HFFc6 (cell line): ENCODE results near the gene SLC24A4. TPM values are rescaled to one million over a fixed set of nuclear protein-coding genes. Genes with fewer than 3 reads are reported as not detected.

Experiments
- DNase-seq: peaks from one replicate; pipeline ENCODE4 v3.0.0-alpha.2; 2018
- H3K27ac Mint-ChIP-seq: 2 replicates; pipeline ENCODE4 v1.8.0; 2020; ENCODE audit warnings: mild to moderate bottlenecking, mixed read lengths
- H3K27me3 Mint-ChIP-seq: 2 replicates; pipeline ENCODE4 v1.8.0; 2021; ENCODE audit warnings: mild to moderate bottlenecking, moderate library complexity, mixed read lengths; ENCODE audit not compliant: insufficient read depth
- H3K36me3 Mint-ChIP-seq: 2 replicates; pipeline ENCODE4 v1.8.0; 2021; ENCODE audit warnings: low read depth, mixed read lengths
- H3K4me1 Mint-ChIP-seq: 2 replicates; pipeline ENCODE4 v1.8.0; 2020; ENCODE audit warnings: low read depth, mixed read lengths
- H3K4me3 Mint-ChIP-seq: 2 replicates; pipeline ENCODE4 v1.8.0; 2020; ENCODE audit warnings: mild to moderate bottlenecking, moderate library complexity, mixed read lengths
- H3K9me3 Mint-ChIP-seq: 2 replicates; pipeline ENCODE4 v1.8.0; 2020; ENCODE audit warnings: mild to moderate bottlenecking, mixed read lengths
- total RNA-seq, 6 experiments: library from RNA; stranded (reverse); fragmentation: NEBNext Ultra II Directional; extraction: Animal tissue kit (Norgen Biotek cat#: 25700); gene quantifications; 2 replicates in 1 of 6; 3 replicates in 5 of 6; pipeline ENCODE4 v1.2.3, GENCODE V29; 2021
- TF ChIP-seq, protein P1 (sequence below): fragments of 200-600 bp; sonication (generic); IDR thresholded peaks from 2 replicates; pipeline ENCODE4 v1.5.0; 2021; ENCODE audit warnings: antibody characterized with exemption, mild to moderate bottlenecking

SLC24A4 gene
- total RNA-seq, 6 experiments from 2014 or later, result not detected

DNA sequence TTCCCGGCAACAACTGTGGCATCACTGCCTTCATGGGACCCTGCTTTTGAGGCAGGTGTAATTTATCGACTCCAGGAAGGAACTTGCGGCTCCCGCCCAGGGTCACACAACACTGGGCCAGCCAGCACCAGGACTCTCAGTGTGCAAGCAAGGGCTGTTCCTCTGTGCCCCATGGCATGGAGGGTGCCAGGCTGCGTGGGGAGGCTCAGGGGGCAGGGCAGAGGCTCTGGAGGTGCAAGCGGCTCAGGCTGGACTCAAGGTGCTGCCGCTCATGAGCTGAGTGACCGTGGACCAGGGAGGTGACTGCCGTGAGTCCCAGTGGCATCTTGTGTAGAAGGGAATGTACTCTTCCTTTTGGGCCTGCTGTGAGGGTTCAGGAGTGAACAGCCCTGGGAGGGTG is 57.6 kb downstream of the SLC24A4 start:
- H3K27ac Mint-ChIP-seq, result no peak overlapping the region

DNA sequence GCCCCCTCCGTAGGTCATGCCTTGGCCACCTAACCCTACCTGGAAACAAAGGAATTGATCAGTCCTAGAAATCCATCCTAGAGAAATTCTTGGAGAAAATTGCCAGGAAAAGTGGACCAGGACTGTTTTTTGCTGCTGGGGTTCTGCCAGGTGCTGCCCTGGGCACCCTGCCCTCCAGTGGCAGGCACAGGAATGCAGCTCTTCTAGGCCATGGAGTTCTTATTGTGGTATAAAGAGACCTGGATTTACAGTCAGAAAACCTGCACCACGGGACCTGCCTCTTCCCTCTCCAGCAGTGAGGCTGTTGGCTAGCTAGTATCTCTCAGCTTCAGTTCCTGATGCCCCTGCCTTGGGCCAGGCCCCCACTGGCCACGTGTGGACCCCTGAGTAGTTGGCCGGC is 59.7 kb downstream of the SLC24A4 start:
- no peak overlapping the region for H3K27ac Mint-ChIP-seq
- TF ChIP-seq, protein P1, sequence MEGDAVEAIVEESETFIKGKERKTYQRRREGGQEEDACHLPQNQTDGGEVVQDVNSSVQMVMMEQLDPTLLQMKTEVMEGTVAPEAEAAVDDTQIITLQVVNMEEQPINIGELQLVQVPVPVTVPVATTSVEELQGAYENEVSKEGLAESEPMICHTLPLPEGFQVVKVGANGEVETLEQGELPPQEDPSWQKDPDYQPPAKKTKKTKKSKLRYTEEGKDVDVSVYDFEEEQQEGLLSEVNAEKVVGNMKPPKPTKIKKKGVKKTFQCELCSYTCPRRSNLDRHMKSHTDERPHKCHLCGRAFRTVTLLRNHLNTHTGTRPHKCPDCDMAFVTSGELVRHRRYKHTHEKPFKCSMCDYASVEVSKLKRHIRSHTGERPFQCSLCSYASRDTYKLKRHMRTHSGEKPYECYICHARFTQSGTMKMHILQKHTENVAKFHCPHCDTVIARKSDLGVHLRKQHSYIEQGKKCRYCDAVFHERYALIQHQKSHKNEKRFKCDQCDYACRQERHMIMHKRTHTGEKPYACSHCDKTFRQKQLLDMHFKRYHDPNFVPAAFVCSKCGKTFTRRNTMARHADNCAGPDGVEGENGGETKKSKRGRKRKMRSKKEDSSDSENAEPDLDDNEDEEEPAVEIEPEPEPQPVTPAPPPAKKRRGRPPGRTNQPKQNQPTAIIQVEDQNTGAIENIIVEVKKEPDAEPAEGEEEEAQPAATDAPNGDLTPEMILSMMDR, result peak; percentile 69
- peaks cover 24% of the 10 kb centered on the region for H3K27me3 Mint-ChIP-seq
- no peak overlapping the region for H3K4me3 Mint-ChIP-seq
- peak; percentile 29 for DNase-seq
- H3K9me3 Mint-ChIP-seq, result no peaks in the 10 kb centered on the region
- no peaks in the 10 kb centered on the region for H3K36me3 Mint-ChIP-seq
- no peaks in the 10 kb centered on the region for H3K4me1 Mint-ChIP-seq

More for the DNA sequence above, 57.6 kb downstream of the SLC24A4 start:
- no peaks in the 10 kb centered on the region for H3K4me1 Mint-ChIP-seq
- no peaks in the 10 kb centered on the region for H3K9me3 Mint-ChIP-seq
- TF ChIP-seq, protein P1, result no peak
- peaks cover 33% of the 10 kb centered on the region for H3K27me3 Mint-ChIP-seq
- H3K36me3 Mint-ChIP-seq, result no peaks in the 10 kb centered on the region
- no peak overlapping the region for H3K4me3 Mint-ChIP-seq
- no peak for DNase-seq

DNA sequence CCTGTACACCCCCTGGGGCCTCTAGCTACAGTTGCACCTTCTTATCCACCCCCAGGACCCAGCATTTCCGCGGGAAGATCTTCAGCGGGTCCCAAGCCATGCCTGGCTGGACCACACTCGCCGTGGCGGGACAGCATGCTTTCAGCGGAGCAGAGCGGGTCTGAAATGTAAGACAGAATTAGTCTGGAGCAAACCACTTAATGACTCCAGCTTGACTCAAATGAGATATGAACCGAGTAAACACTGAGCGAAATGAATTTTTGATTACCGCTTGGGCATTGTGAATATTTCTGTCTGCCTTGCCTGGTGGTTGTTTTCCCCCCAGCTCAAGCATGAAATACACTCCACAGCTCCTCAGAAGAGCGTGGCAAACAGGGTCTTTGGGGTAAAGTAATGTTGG is 60.8 kb downstream of the SLC24A4 start:
- TF ChIP-seq, protein P1, result no peak
- no peaks in the 10 kb centered on the region for H3K9me3 Mint-ChIP-seq
- peaks cover 20% of the 10 kb centered on the region for H3K27me3 Mint-ChIP-seq
- no peak overlapping the region for H3K4me3 Mint-ChIP-seq
- no peaks in the 10 kb centered on the region for H3K36me3 Mint-ChIP-seq
- no peaks in the 10 kb centered on the region for H3K4me1 Mint-ChIP-seq
- H3K27ac Mint-ChIP-seq, result no peak overlapping the region
- DNase-seq, result no peak

DNA sequence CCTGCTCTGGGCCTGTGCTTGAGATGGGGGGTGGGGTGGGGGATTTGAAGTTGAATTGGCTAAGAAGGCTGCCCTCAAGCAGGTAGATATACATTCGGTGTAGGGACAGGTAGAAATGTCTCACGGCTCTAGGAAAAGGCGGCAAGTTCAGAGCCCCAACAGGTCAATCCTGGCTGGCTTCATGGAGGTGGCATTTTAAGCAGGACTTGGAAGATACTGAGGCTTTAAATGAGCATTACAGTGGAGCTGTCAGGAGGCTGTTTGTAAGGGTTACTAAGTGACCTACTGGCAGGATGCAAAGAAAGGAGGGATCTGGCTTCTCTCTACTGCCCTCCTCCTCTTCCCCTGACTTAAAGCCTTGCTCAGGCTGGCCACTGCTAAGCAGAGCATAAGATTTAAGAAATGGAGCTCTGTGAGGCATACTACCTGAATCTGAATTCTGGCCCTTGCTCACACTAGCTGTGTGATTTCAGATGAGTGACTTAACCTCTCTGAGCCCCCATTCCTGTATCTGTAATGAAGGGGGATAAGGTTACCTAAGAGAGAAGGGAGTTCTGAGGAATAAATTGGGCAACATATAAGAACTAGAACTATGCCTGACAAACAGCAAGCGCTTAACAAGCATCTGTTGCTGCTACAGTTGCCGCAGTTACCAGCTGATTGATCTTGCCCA is 61.6 kb downstream of the SLC24A4 start:
- H3K4me3 Mint-ChIP-seq, result no peak overlapping the region
- H3K27ac Mint-ChIP-seq, result no peak overlapping the region
- peaks cover 20% of the 10 kb centered on the region for H3K27me3 Mint-ChIP-seq
- DNase-seq, result no peak
- no peaks in the 10 kb centered on the region for H3K9me3 Mint-ChIP-seq
- H3K36me3 Mint-ChIP-seq, result no peaks in the 10 kb centered on the region
- H3K4me1 Mint-ChIP-seq, result no peaks in the 10 kb centered on the region
- TF ChIP-seq, protein P1, result no peak

DNA sequence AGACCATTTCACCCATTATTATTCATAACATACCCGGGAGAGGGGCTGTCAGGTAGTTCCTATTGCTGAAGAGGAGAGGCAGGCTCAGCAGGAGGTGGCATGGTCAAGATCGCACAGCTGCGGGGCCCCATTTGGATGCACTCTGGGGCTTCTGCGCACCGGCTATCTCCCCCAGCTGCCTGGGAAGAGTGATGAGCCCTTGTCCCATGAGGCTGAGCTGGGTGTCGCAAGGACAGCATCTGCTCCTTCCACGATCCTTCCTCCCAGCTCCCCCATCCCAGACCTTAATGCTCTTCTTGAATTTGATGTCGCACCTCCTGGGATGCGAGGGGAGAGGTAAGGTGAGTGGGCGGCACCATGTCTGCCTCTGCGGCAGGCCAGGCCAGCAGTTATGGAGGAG is 62.6 kb downstream of the SLC24A4 start:
- no peak overlapping the region for H3K4me3 Mint-ChIP-seq
- DNase-seq, result no peak
- TF ChIP-seq, protein P1, result no peak
- no peaks in the 10 kb centered on the region for H3K9me3 Mint-ChIP-seq
- H3K36me3 Mint-ChIP-seq, result no peaks in the 10 kb centered on the region
- no peak overlapping the region for H3K27ac Mint-ChIP-seq
- H3K27me3 Mint-ChIP-seq, result peaks cover 27% of the 10 kb centered on the region
- no peaks in the 10 kb centered on the region for H3K4me1 Mint-ChIP-seq
